Endothelial cell (in vitro differentiated cells): ENCODE results near the gene NTMT1. TPM values are rescaled to one million over a fixed set of nuclear protein-coding genes. Genes with fewer than 3 reads are reported as not detected.

ENCODE experiments used
- DNase-seq: peaks from one replicate; pipeline ENCODE4 v3.0.0; 2021; ENCODE audit warnings: low spot score
- H3K27ac Mint-ChIP-seq: one replicate; pipeline ENCODE4 v1.8.0; 2021; ENCODE audit warnings: mixed read lengths, inconsistent platforms; ENCODE audit not compliant: unreplicated experiment
- H3K27me3 Mint-ChIP-seq: one replicate; pipeline ENCODE4 v1.8.0; 2021; ENCODE audit warnings: mild to moderate bottlenecking, moderate library complexity, mixed read lengths, inconsistent platforms; ENCODE audit not compliant: unreplicated experiment
- H3K36me3 Mint-ChIP-seq: one replicate; pipeline ENCODE4 v1.8.0; 2021; ENCODE audit warnings: mild to moderate bottlenecking, low read depth, mixed read lengths, inconsistent platforms; ENCODE audit not compliant: unreplicated experiment
- H3K4me1 Mint-ChIP-seq: one replicate; pipeline ENCODE4 v1.8.0; 2021; ENCODE audit warnings: mild to moderate bottlenecking, mixed read lengths, inconsistent platforms; ENCODE audit not compliant: unreplicated experiment
- H3K4me3 Mint-ChIP-seq: one replicate; pipeline ENCODE4 v1.8.0; 2021; ENCODE audit warnings: mild to moderate bottlenecking, mixed read lengths, inconsistent platforms; ENCODE audit not compliant: unreplicated experiment
- H3K9me3 Mint-ChIP-seq: one replicate; pipeline ENCODE4 v1.8.0; 2021; ENCODE audit warnings: mixed read lengths, inconsistent platforms; ENCODE audit not compliant: unreplicated experiment
- CTCF ChIP-seq: fragments of 200-600 bp; sonication (generic); IDR thresholded peaks from one replicate; pipeline ENCODE4 v1.5.0; 2021; ENCODE audit warnings: antibody characterized with exemption; ENCODE audit not compliant: unreplicated experiment
- total RNA-seq: library from RNA; stranded (reverse); fragmentation: NEBNext Ultra II Directional; extraction: Animal tissue kit (Norgen Biotek cat#: 25700); gene quantifications from one replicate; pipeline ENCODE4 v1.2.1, GENCODE V29; 2021; ENCODE audit not compliant: unreplicated experiment

The NTMT1 gene
- total RNA-seq, 1 donor from 2014 or later, result 16.7 TPM

GRCh38 chr9:129676975-129677374 lies 51.0 kb downstream of the NTMT1 start:
- no peak overlapping the region for H3K4me3 Mint-ChIP-seq
- DNase-seq, result no peak
- H3K27me3 Mint-ChIP-seq, result peaks cover 2% of the 10 kb centered on the region

GRCh38 chr9:129677456-129677855 lies 51.5 kb downstream of the NTMT1 start:
- Mint-ChIP-seq H3K27me3 (peaks cover 2% of the 10 kb centered on the region), H3K36me3 (peaks cover 4% of the 10 kb centered on the region), H3K27ac (no peak overlapping the region), H3K4me3 (no peak overlapping the region), H3K4me1 (no peaks in the 10 kb centered on the region), H3K9me3 (no peaks in the 10 kb centered on the region)
- DNase-seq, result no peak
- no peak for TF ChIP-seq CTCF

More at GRCh38 chr9:129676975-129677374, 51.0 kb downstream of the NTMT1 start:
- Mint-ChIP-seq H3K4me1 (no peaks in the 10 kb centered on the region), H3K27ac (no peak overlapping the region), H3K9me3 (no peaks in the 10 kb centered on the region), H3K36me3 (peaks cover 4% of the 10 kb centered on the region)
- no peak for TF ChIP-seq CTCF

- H3K9me3 Mint-ChIP-seq, result no peaks in the 10 kb centered on the region
Measured at GRCh38 chr9:129678844-129679243, 52.9 kb downstream of the NTMT1 start.

GRCh38 chr9:129679537-129679936 lies 53.6 kb downstream of the NTMT1 start:
- Mint-ChIP-seq H3K27ac (no peak overlapping the region), H3K9me3 (no peaks in the 10 kb centered on the region), H3K4me3 (no peak overlapping the region), H3K4me1 (no peaks in the 10 kb centered on the region), H3K27me3 (peaks cover 2% of the 10 kb centered on the region), H3K36me3 (no peaks in the 10 kb centered on the region)
- no peak for DNase-seq
- TF ChIP-seq CTCF, result no peak

More at GRCh38 chr9:129678844-129679243, 52.9 kb downstream of the NTMT1 start:
- no peak overlapping the region for H3K4me3 Mint-ChIP-seq
- H3K27me3 Mint-ChIP-seq, result peaks cover 2% of the 10 kb centered on the region
- H3K4me1 Mint-ChIP-seq, result no peaks in the 10 kb centered on the region
- H3K36me3 Mint-ChIP-seq, result no peaks in the 10 kb centered on the region
- DNase-seq, result no peak
- H3K27ac Mint-ChIP-seq, result no peak overlapping the region
- no peak for TF ChIP-seq CTCF

- Mint-ChIP-seq H3K9me3 (no peaks in the 10 kb centered on the region), H3K4me3 (no peak overlapping the region), H3K36me3 (no peaks in the 10 kb centered on the region), H3K27ac (no peak overlapping the region), H3K4me1 (no peaks in the 10 kb centered on the region), H3K27me3 (peaks cover 4% of the 10 kb centered on the region)
- TF ChIP-seq CTCF, result no peak
- no peak for DNase-seq
Measured at GRCh38 chr9:129681924-129682323, 56.0 kb downstream of the NTMT1 start.
